GM23338 (cell line): Measurements from ENCODE around the gene NXF1. TPM values are rescaled to one million over a fixed set of nuclear protein-coding genes. Genes with fewer than 3 reads are reported as not detected.

Source experiments
- ATAC-seq: fragments of 200-7000 bp; cut with Tn5 transposase; 3 replicates; pipeline ENCODE4 v1.9.1; 2020
- DNase-seq: peaks from one replicate; pipeline ENCODE4 v3.0.0-alpha.2; 2015; ENCODE audit warnings: low spot score
- H2AFZ ChIP-seq: fragments of 200-600 bp; sonication (generic); 2 replicates; pipeline ENCODE4 v1.8.0; 2016; ENCODE audit warnings: antibody characterized with exemption, mild to moderate bottlenecking, moderate library complexity
- H3F3A ChIP-seq: fragments of 200-600 bp; sonication (generic); replicated peaks from 2 replicates; pipeline ENCODE4 v1.8.0; 2017; ENCODE audit warnings: antibody characterized with exemption, mixed run types, low read depth
- H3K27ac ChIP-seq: fragments of 200-600 bp; sonication (generic); 2 replicates; pipeline ENCODE4 v1.6.1; 2016; ENCODE audit warnings: low read depth
- H3K27me3 ChIP-seq: fragments of 200-600 bp; sonication (generic); 2 replicates; pipeline ENCODE4 v1.8.0; 2016; ENCODE audit warnings: mild to moderate bottlenecking, mixed run types, moderate library complexity; ENCODE audit not compliant: insufficient read depth
- H3K36me3 ChIP-seq: fragments of 200-600 bp; sonication (generic); 2 replicates; pipeline ENCODE4 v1.8.0; 2016; ENCODE audit warnings: mild to moderate bottlenecking; ENCODE audit not compliant: insufficient read depth
- H3K4me1 ChIP-seq: fragments of 200-600 bp; sonication (generic); 2 replicates; pipeline ENCODE4 v1.8.0; 2016; ENCODE audit warnings: mild to moderate bottlenecking, moderate library complexity; ENCODE audit not compliant: insufficient read depth
- H3K4me2 ChIP-seq: fragments of 200-600 bp; sonication (generic); 2 replicates; pipeline ENCODE4 v1.7.1; 2017; ENCODE audit warnings: mixed run types
- H3K4me3 ChIP-seq: fragments of 200-600 bp; sonication (generic); 2 replicates; pipeline ENCODE4 v1.6.1; 2016; ENCODE audit warnings: mixed run types
- H3K79me2 ChIP-seq: fragments of 200-600 bp; sonication (generic); replicated peaks from 2 replicates; pipeline ENCODE4 v1.8.0; 2017; ENCODE audit warnings: mild to moderate bottlenecking; ENCODE audit not compliant: insufficient read depth
- H3K9me2 ChIP-seq: fragments of 200-600 bp; sonication (generic); 2 replicates; pipeline ENCODE4 v1.8.0; 2017; ENCODE audit not compliant: insufficient read depth
- H4K20me1 ChIP-seq: fragments of 200-600 bp; sonication (generic); replicated peaks from 2 replicates; pipeline ENCODE4 v1.8.0; 2017; ENCODE audit warnings: mild to moderate bottlenecking; ENCODE audit not compliant: insufficient read depth
- H3K27ac Mint-ChIP-seq: 2 replicates; pipeline ENCODE4 v1.8.0; 2020; ENCODE audit warnings: inconsistent platforms, mild to moderate bottlenecking, moderate library complexity, mixed read lengths
- H3K27me3 Mint-ChIP-seq: 3 replicates; pipeline ENCODE4 v1.8.0; 2022; ENCODE audit warnings: low read depth, mild to moderate bottlenecking, moderate library complexity, mixed read lengths, inconsistent platforms; ENCODE audit not compliant: insufficient read depth, poor library complexity
- H3K36me3 Mint-ChIP-seq: 3 replicates; pipeline ENCODE4 v1.8.0; 2021; ENCODE audit warnings: low read depth, mild to moderate bottlenecking, inconsistent platforms, moderate library complexity, mixed read lengths
- H3K4me1 Mint-ChIP-seq: 3 replicates; pipeline ENCODE4 v1.8.0; 2020; ENCODE audit warnings: mild to moderate bottlenecking, inconsistent platforms, mixed read lengths
- H3K4me3 Mint-ChIP-seq: 3 replicates; pipeline ENCODE4 v1.8.0; 2021; ENCODE audit warnings: moderate library complexity, mild to moderate bottlenecking, inconsistent platforms, mixed read lengths
- H3K9me3 Mint-ChIP-seq: 3 replicates; pipeline ENCODE4 v1.8.0; 2020; ENCODE audit warnings: moderate library complexity, mild to moderate bottlenecking, inconsistent platforms, mixed read lengths
- CREB1 ChIP-seq: fragments of 250-450 bp; sonication (Bioruptor Pico); IDR thresholded peaks from 2 replicates; pipeline ENCODE4 v1.5.0; 2020; ENCODE audit warnings: low read depth, mild to moderate bottlenecking, moderate library complexity
- CTCF ChIP-seq, 2 experiments: fragments of 200-600 bp in 1 of 2; sonication (generic) in 1 of 2; conservative IDR thresholded peaks; 2 replicates each; pipeline versions ENCODE4 v1.5.1 to v1.6.1; 2016 to 2017; ENCODE audit warnings: antibody characterized with exemption in 2 of 2, low read depth in 2 of 2, mild to moderate bottlenecking in 2 of 2, moderate library complexity in 1 of 2
- ETS1 ChIP-seq: IDR thresholded peaks from 2 replicates; pipeline ENCODE4 v1.6.1; 2016; ENCODE audit warnings: antibody characterized with exemption
- EZH2phosphoT487 ChIP-seq: fragments of 200-600 bp; sonication (generic); IDR thresholded peaks from one replicate; pipeline ENCODE4 v1.8.1; 2018; ENCODE audit warnings: antibody characterized with exemption; ENCODE audit not compliant: unreplicated experiment
- NANOG ChIP-seq: IDR thresholded peaks from 2 replicates; pipeline ENCODE4 v1.6.1; 2016; ENCODE audit warnings: antibody characterized with exemption, borderline replicate concordance
- POLR2AphosphoS5 ChIP-seq: IDR thresholded peaks from 2 replicates; pipeline ENCODE4 v1.6.1; 2016; ENCODE audit warnings: antibody characterized with exemption, low read depth
- ZNF331 ChIP-seq: fragments of 250-450 bp; sonication (Bioruptor Pico); IDR thresholded peaks from 2 replicates; pipeline ENCODE4 v1.5.0; 2020; ENCODE audit warnings: low read depth, mild to moderate bottlenecking, moderate library complexity
- polyA plus RNA-seq: library from polyadenylated mRNA; unstranded; fragments of >200 nt; fragmentation: Nextera tagmentation; extraction: Ambion mirVana; gene quantifications from 2 replicates; pipeline ENCODE4 v1.2.1, GENCODE V29; 2016
- total RNA-seq: library from RNA; depleted of rRNA; stranded (reverse); fragments of >200 nt; shearing (Covaris generic); gene quantifications from 2 replicates; pipeline ENCODE4 v1.2.3, GENCODE V29; 2014
- TF ChIP-seq, protein P1 (sequence below): fragments of 250-450 bp; sonication (Bioruptor Pico); IDR thresholded peaks from 2 replicates; pipeline ENCODE4 v1.5.0; 2020; ENCODE audit warnings: mild to moderate bottlenecking, moderate library complexity
- TF ChIP-seq, protein P2 (sequence below): IDR thresholded peaks from one replicate; pipeline ENCODE4 v1.6.1; 2018; ENCODE audit warnings: antibody characterized with exemption; ENCODE audit not compliant: unreplicated experiment

The NXF1 gene
- total and polyA plus RNA-seq, 2 experiments from 2014 or later: 31.7 to 31.8 TPM

GRCh38 chr11:62787005-62787759 lies 18.1 kb downstream of the NXF1 start, which contains the start of gene TMEM179B:
Gene TMEM179B (plus strand): TSS chr11:62787402. CDS start chr11:62787432, 30 bp downstream.
- DNase-seq: peak; percentile 100
- H3K4me2 ChIP-seq: peak within 1 kb of the TSS; percentile 86
- H3K27me3 Mint-ChIP-seq: peaks cover 18% of the 10 kb centered on the region
- peak within 1 kb of the TSS; percentile 15; the same call in 1 of the 2 replicates for H2AFZ ChIP-seq
- H3K27ac Mint-ChIP-seq: peak within 1 kb of the TSS; percentile 99
- peaks cover 11% of the 10 kb centered on the region; the same call in 1 of the 2 replicates for H3K4me1 ChIP-seq
- peaks cover 48% of the 10 kb centered on the region for H3F3A ChIP-seq
- TF ChIP-seq, protein P1, sequence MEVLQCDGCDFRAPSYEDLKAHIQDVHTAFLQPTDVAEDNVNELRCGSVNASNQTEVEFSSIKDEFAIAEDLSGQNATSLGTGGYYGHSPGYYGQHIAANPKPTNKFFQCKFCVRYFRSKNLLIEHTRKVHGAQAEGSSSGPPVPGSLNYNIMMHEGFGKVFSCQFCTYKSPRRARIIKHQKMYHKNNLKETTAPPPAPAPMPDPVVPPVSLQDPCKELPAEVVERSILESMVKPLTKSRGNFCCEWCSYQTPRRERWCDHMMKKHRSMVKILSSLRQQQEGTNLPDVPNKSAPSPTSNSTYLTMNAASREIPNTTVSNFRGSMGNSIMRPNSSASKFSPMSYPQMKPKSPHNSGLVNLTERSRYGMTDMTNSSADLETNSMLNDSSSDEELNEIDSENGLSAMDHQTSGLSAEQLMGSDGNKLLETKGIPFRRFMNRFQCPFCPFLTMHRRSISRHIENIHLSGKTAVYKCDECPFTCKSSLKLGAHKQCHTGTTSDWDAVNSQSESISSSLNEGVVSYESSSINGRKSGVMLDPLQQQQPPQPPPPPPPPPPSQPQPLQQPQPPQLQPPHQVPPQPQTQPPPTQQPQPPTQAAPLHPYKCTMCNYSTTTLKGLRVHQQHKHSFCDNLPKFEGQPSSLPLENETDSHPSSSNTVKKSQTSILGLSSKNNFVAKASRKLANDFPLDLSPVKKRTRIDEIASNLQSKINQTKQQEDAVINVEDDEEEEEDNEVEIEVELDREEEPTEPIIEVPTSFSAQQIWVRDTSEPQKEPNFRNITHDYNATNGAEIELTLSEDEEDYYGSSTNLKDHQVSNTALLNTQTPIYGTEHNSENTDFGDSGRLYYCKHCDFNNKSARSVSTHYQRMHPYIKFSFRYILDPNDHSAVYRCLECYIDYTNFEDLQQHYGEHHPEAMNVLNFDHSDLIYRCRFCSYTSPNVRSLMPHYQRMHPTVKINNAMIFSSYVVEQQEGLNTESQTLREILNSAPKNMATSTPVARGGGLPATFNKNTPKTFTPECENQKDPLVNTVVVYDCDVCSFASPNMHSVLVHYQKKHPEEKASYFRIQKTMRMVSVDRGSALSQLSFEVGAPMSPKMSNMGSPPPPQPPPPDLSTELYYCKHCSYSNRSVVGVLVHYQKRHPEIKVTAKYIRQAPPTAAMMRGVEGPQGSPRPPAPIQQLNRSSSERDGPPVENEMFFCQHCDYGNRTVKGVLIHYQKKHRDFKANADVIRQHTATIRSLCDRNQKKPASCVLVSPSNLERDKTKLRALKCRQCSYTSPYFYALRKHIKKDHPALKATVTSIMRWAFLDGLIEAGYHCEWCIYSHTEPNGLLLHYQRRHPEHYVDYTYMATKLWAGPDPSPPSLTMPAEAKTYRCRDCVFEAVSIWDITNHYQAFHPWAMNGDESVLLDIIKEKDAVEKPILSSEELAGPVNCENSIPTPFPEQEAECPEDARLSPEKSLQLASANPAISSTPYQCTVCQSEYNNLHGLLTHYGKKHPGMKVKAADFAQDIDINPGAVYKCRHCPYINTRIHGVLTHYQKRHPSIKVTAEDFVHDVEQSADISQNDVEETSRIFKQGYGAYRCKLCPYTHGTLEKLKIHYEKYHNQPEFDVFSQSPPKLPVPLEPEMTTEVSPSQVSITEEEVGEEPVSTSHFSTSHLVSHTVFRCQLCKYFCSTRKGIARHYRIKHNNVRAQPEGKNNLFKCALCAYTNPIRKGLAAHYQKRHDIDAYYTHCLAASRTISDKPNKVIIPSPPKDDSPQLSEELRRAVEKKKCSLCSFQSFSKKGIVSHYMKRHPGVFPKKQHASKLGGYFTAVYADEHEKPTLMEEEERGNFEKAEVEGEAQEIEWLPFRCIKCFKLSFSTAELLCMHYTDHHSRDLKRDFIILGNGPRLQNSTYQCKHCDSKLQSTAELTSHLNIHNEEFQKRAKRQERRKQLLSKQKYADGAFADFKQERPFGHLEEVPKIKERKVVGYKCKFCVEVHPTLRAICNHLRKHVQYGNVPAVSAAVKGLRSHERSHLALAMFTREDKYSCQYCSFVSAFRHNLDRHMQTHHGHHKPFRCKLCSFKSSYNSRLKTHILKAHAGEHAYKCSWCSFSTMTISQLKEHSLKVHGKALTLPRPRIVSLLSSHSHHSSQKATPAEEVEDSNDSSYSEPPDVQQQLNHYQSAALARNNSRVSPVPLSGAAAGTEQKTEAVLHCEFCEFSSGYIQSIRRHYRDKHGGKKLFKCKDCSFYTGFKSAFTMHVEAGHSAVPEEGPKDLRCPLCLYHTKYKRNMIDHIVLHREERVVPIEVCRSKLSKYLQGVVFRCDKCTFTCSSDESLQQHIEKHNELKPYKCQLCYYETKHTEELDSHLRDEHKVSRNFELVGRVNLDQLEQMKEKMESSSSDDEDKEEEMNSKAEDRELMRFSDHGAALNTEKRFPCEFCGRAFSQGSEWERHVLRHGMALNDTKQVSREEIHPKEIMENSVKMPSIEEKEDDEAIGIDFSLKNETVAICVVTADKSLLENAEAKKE (CRISPR knock-in tag): no peak
- TF ChIP-seq, protein P2, sequence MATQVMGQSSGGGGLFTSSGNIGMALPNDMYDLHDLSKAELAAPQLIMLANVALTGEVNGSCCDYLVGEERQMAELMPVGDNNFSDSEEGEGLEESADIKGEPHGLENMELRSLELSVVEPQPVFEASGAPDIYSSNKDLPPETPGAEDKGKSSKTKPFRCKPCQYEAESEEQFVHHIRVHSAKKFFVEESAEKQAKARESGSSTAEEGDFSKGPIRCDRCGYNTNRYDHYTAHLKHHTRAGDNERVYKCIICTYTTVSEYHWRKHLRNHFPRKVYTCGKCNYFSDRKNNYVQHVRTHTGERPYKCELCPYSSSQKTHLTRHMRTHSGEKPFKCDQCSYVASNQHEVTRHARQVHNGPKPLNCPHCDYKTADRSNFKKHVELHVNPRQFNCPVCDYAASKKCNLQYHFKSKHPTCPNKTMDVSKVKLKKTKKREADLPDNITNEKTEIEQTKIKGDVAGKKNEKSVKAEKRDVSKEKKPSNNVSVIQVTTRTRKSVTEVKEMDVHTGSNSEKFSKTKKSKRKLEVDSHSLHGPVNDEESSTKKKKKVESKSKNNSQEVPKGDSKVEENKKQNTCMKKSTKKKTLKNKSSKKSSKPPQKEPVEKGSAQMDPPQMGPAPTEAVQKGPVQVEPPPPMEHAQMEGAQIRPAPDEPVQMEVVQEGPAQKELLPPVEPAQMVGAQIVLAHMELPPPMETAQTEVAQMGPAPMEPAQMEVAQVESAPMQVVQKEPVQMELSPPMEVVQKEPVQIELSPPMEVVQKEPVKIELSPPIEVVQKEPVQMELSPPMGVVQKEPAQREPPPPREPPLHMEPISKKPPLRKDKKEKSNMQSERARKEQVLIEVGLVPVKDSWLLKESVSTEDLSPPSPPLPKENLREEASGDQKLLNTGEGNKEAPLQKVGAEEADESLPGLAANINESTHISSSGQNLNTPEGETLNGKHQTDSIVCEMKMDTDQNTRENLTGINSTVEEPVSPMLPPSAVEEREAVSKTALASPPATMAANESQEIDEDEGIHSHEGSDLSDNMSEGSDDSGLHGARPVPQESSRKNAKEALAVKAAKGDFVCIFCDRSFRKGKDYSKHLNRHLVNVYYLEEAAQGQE: peak; percentile 12
- TF ChIP-seq ETS1 (peak; percentile 83), CTCF (conservative IDR thresholded peaks at IDR 0.05; ENCODE audit: low read depth in 2 of 2) (peak; percentile 26 to 64; a peak in 3 of 4 replicates), POLR2AphosphoS5 (peak; percentile 97), NANOG (no peak), CREB1 (CRISPR knock-in tag) (peak; percentile 94), EZH2phosphoT487 (no peak), ZNF331 (CRISPR knock-in tag) (no peak)
- no peaks in the 10 kb centered on the region for H4K20me1 ChIP-seq
- peaks cover 69% of the 10 kb centered on the region for H3K36me3 Mint-ChIP-seq
- H3K27me3 ChIP-seq: no peaks in the 10 kb centered on the region
- H3K4me1 Mint-ChIP-seq: peaks cover 25% of the 10 kb centered on the region
- H3K4me3 ChIP-seq: peak within 1 kb of the TSS; percentile 77
- H3K27ac ChIP-seq: peak within 1 kb of the TSS; percentile 98
- no peaks in the 10 kb centered on the region; the same call in 2 of the 3 replicates for H3K9me3 Mint-ChIP-seq
- H3K9me2 ChIP-seq: no peaks in the 10 kb centered on the region
- H3K36me3 ChIP-seq: peaks cover 12% of the 10 kb centered on the region; the same call in 1 of the 2 replicates
- H3K4me3 Mint-ChIP-seq: peak within 1 kb of the TSS; percentile 93
- peak; percentile 66 for ATAC-seq
- peaks cover 40% of the 10 kb centered on the region for H3K79me2 ChIP-seq
